NCI-H524 (cell line): Measurements from ENCODE around the gene ABCC3.
"Not testable (repeated sequence)": the region's sequence is repeated elsewhere in the genome, so short reads cannot be mapped to it uniquely, and the experiment has no call there.

Experiments used
- DNase-seq, 2 experiments: peaks; one replicate each; lab custom pipeline; 2025; lab: John Stamatoyannopoulos, UW

ABCC3 gene

GRCh38 chr17:50707289-50708049 lies 72.8 kb downstream of the ABCC3 start, which contains the start of gene ANKRD40:
TSS of gene ANKRD40 (minus strand) at chr17:50707914. CDS start at chr17:50707654, 260 bp downstream.
- DNase-seq, result peak; percentile 84 to 93

GRCh38 chr17:50708050-50709000 lies 73.6 kb downstream of the ABCC3 start:
- DNase-seq, result peak in 1 of 2 experiments; percentile 40

GRCh38 chr17:50709053-50709452 lies 74.4 kb downstream of the ABCC3 start:
- not testable (repeated sequence) for DNase-seq

DNA sequence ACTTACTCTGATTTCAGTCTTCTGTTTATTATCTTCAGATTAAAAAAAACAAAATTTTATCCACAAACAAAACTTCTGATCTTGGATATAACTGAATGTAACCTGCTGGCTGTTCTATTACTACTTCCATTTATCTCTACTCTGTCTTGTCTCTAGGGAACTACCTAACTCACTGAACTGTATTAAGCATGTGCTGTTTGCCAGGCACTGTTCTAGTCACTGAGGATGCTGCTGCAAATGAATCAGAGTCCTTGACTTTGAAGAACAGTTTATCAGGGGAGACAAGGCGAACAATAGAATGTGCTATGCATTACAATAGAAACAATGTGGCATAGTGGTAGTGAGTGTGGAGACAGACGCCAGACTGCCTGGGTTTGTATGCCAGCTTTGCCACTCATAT lies 75.3 kb downstream of the ABCC3 start:
- no peak for DNase-seq

- DNase-seq, result no peak
These were observed 76.0 kb downstream of the ABCC3 start for GRCh38 chr17:50710650-50711049.

DNA sequence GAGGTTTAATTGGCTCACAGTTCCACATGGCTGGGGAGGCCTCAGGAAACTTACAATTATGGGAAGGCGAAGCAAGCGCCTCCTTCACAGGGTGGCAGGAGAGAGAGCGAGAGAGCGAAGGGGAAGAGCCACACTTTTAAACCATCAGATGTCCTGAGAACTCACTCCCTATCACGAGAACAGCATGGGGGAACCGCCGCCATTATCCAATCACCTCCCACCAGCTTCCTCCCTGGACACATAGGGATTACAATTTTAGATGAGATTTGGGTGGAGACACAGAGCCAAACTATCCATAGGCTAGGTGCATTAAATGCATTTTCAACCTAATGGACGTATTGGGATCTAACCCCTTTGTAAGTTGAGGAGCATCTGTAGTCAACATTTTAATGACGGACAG lies 78.0 kb downstream of the ABCC3 start:
- DNase-seq, result no peak

DNA sequence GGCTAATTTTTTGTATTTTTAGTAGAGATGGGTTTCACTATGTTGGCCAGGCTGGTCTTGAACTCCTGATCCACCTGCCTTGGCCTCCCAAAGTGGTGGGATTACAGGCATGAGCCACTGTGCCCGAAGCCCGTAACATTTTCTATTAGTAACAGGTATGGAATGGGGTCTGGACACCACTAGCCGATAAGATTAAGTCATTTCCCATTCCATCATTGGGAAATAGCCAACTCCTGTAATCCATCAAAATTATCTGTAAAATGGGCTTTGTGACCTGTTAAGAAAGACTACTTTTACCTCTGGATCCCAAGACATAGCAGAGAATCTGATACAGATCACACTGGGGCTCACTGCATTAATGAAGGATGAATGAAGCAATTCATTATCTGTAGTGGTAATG lies 80.8 kb downstream of the ABCC3 start:
- DNase-seq, result no peak

DNA sequence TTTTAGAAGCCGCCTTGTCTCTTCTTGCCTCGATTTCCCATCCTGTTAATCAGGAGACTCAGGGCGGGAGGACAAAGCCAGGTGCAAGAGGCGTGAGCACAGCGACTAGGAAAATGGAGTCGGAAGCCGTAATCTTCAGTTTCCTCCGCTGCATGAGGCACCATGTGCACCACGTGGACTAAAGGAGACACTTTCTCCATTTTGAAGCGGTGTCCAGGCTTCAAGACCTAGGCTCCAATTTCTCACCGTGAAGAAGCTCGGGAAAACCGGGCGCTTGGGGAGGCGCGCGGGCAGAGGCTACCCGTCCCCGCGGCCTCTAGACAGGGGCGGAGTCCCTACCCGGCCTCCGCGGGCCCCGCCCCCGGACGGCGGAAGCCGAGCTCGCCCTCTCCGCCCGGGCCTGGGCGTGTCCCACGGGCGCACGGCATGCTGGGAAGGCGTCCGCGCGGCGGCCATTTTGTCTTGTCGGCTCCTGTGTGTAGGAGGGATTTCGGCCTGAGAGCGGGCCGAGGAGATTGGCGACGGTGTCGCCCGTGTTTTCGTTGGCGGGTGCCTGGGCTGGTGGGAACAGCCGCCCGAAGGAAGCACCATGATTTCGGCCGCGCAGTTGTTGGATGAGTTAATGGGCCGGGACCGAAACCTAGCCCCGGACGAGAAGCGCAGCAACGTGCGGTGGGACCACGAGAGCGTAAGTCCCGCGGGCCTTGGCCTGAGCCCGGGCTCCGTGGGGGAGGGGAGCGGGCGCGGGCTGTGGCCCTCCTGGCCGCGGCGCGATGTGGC lies 84.7 kb downstream of the ABCC3 start, which contains the start of gene LUC7L3:
Gene LUC7L3, plus strand, starts transcription at position 460 of the 780 bp plus-strand sequence. Its CDS starts 130 bp downstream, at position 590.
- peak; percentile 92 to 95 for DNase-seq

GRCh38 chr17:50719924-50720794 lies 85.5 kb downstream of the ABCC3 start:
- DNase-seq, result peak in 1 of 2 experiments; percentile 69

GRCh38 chr17:50721194-50722010 lies 86.7 kb downstream of the ABCC3 start:
- peak in 1 of 2 experiments; percentile 21 for DNase-seq

GRCh38 chr17:50722746-50723145 lies 88.1 kb downstream of the ABCC3 start:
- no peak for DNase-seq

- not testable (repeated sequence) for DNase-seq
These were observed 89.9 kb downstream of the ABCC3 start for GRCh38 chr17:50724622-50725021.

- DNase-seq, result no peak
These were observed 91.3 kb downstream of the ABCC3 start for GRCh38 chr17:50725769-50726655.

DNA sequence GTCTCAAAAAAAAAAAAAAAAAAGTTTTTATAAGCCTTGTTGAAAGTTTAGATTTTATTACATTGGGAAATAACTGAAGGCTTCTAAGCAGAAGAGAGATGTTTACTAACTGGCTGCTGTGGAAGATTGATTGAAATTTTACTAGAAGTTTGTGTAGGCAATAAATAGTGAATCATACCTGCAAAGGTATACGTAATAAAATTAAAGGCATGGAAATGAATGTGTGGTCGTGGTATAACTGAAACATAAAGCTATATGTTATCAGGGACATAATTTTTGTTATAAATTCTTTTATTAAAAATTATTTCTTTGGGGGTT lies 93.4 kb downstream of the ABCC3 start:
- no peak for DNase-seq

GRCh38 chr17:50728881-50729765 lies 94.4 kb downstream of the ABCC3 start:
- no peak for DNase-seq

GRCh38 chr17:50731575-50732460 lies 97.1 kb downstream of the ABCC3 start:
- peak in 1 of 2 experiments; percentile 25 for DNase-seq

- no peak for DNase-seq
These were observed 100.6 kb downstream of the ABCC3 start for GRCh38 chr17:50735287-50735686.
